Kidney capillary endothelial cell (primary cell): Measurements from ENCODE around the gene RETREG2.

Source experiments
- DNase-seq: peaks from one replicate; pipeline ENCODE4 v3.0.0-alpha.2; 2018; ENCODE audit warnings: low spot score

Gene RETREG2

GRCh38 chr2:219215871-219216534 is 37.9 kb downstream of the RETREG2 start:
- DNase-seq = no peak

- no peak for DNase-seq
Measured at GRCh38 chr2:219216535-219216915, 38.5 kb downstream of the RETREG2 start.

GRCh38 chr2:219218217-219218731 is 40.2 kb downstream of the RETREG2 start:
- DNase-seq = peak; percentile 42

- DNase-seq = peak; percentile 67
Measured at GRCh38 chr2:219218732-219219701, 40.9 kb downstream of the RETREG2 start, which contains the start of gene ABCB6. Gene ABCB6, minus strand, starts transcription at chr2:219218958. Its CDS starts 285 bp downstream, at chr2:219218673.

GRCh38 chr2:219219784-219220532 is 41.9 kb downstream of the RETREG2 start:
- no peak for DNase-seq

- no peak for DNase-seq
Measured at GRCh38 chr2:219220652-219221402, 42.8 kb downstream of the RETREG2 start.

- no peak for DNase-seq
Measured at GRCh38 chr2:219221957-219222518, 44.0 kb downstream of the RETREG2 start.

GRCh38 chr2:219223831-219224610 is 45.9 kb downstream of the RETREG2 start:
- DNase-seq = no peak

GRCh38 chr2:219225350-219225749 is 47.3 kb downstream of the RETREG2 start:
- no peak for DNase-seq

- no peak for DNase-seq
Measured at GRCh38 chr2:219228041-219228910, 50.2 kb downstream of the RETREG2 start.

GRCh38 chr2:219228911-219229304 is 50.8 kb downstream of the RETREG2 start:
- DNase-seq = no peak

GRCh38 chr2:219229305-219230058 is 51.4 kb downstream of the RETREG2 start, which contains the start of the genes ANKZF1 and ATG9A:
Gene ANKZF1, plus strand, starts transcription at chr2:219229806. Its CDS starts 452 bp downstream, at chr2:219230258.
Gene ATG9A, minus strand, starts transcription at chr2:219229636. Its CDS starts 1,612 bp downstream, at chr2:219228024.
- peak; percentile 97 for DNase-seq

GRCh38 chr2:219230059-219230540 is 52.0 kb downstream of the RETREG2 start:
- no peak for DNase-seq

GRCh38 chr2:219234331-219234730 is 56.3 kb downstream of the RETREG2 start:
- DNase-seq = no peak
